C4-2B (cell line): ENCODE data around the gene LRRC10B.

Source experiments
- ZFX ChIP-seq: fragments of 450-650 bp; IDR thresholded peaks from 2 replicates; pipeline ENCODE4 v1.6.1; 2017
- TF ChIP-seq, protein P1 (sequence below): fragments of 450-650 bp; conservative IDR thresholded peaks from 2 replicates; pipeline ENCODE4 v1.5.1; 2017; ENCODE audit warnings: mild to moderate bottlenecking

DNA sequence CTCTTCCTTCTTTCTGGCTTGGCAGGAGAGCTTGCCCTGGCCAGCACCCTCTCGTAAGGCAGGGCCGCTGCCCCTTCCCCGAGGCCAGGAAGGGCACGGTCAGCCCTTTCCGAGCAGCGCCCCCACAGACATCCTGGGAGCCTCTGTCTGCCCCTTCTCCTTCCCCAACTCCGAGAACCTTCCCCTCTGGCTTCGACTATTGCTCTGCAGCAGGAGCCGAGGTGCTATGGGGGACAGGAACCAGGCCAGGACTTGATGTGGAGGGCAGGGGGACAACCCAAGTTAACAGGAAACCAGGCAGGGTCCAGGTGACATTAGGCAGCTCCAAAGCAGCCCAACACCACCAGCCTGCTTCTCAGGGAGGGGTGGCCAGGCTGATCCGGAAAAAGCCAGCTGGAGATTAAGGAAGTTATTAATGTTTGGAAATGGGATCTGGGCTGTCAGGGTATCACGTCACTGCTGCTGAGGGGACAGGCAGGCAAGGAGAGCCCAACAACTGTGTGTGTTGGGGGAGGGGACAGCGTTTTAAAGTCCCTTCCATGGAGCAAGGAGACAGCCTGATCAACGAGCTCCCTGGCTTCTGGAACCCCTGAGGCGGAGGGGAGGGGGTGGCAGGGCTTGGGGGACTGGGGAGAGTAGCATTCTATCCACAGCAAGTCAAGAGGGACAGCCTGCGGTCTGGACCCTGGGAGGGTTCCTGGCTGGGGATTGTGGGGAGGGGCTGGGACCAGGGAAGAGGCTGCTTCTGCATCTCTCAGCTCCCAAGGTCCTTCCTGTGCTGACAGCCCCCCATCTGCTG is 45.0 kb downstream of the LRRC10B start:
- TF ChIP-seq, protein P1, sequence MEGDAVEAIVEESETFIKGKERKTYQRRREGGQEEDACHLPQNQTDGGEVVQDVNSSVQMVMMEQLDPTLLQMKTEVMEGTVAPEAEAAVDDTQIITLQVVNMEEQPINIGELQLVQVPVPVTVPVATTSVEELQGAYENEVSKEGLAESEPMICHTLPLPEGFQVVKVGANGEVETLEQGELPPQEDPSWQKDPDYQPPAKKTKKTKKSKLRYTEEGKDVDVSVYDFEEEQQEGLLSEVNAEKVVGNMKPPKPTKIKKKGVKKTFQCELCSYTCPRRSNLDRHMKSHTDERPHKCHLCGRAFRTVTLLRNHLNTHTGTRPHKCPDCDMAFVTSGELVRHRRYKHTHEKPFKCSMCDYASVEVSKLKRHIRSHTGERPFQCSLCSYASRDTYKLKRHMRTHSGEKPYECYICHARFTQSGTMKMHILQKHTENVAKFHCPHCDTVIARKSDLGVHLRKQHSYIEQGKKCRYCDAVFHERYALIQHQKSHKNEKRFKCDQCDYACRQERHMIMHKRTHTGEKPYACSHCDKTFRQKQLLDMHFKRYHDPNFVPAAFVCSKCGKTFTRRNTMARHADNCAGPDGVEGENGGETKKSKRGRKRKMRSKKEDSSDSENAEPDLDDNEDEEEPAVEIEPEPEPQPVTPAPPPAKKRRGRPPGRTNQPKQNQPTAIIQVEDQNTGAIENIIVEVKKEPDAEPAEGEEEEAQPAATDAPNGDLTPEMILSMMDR = no peak
- no peak for TF ChIP-seq ZFX
